ENCODE measurements around the gene PXMP4.
"Not testable (repeated sequence)": the region's sequence is repeated elsewhere in the genome, so short reads cannot be mapped to it uniquely, and the experiment has no call there.

The PXMP4 gene

GRCh38 chr20:33719989-33720709, at the start of gene PXMP4:
PXMP4 (minus strand) TSS chr20:33720310; CDS start chr20:33720207, 103 bp downstream.
- DNase-seq = peak; percentile 89 to 90

GRCh38 chr20:33769043-33769442, 48.9 kb upstream of the PXMP4 start:
- DNase-seq = no peak

GRCh38 chr20:33767777-33768138, 47.6 kb upstream of the PXMP4 start:
- no peak for DNase-seq

GRCh38 chr20:33766686-33767085, 46.6 kb upstream of the PXMP4 start:
- DNase-seq = no peak

- DNase-seq = no peak
These were observed 45.5 kb upstream of the PXMP4 start for GRCh38 chr20:33765592-33765991.

GRCh38 chr20:33765099-33765498, 45.0 kb upstream of the PXMP4 start:
- DNase-seq = no peak

- DNase-seq = no peak
These were observed 41.7 kb upstream of the PXMP4 start for GRCh38 chr20:33761698-33762250.

- no peak for DNase-seq
These were observed 37.3 kb upstream of the PXMP4 start for GRCh38 chr20:33757458-33757857.

- no peak for DNase-seq
These were observed 36.9 kb upstream of the PXMP4 start for GRCh38 chr20:33757046-33757445.

- not testable (repeated sequence) for DNase-seq
These were observed 35.9 kb upstream of the PXMP4 start for GRCh38 chr20:33755936-33756490.

- DNase-seq = no peak
These were observed 33.7 kb upstream of the PXMP4 start for GRCh38 chr20:33753763-33754162.

GRCh38 chr20:33753143-33753542, 33.0 kb upstream of the PXMP4 start:
- DNase-seq = no peak

- no peak for DNase-seq
These were observed 31.7 kb upstream of the PXMP4 start for GRCh38 chr20:33751775-33752174.

GRCh38 chr20:33746325-33746998, 26.4 kb upstream of the PXMP4 start:
- DNase-seq = no peak

- no peak for DNase-seq
These were observed 24.8 kb upstream of the PXMP4 start for GRCh38 chr20:33744773-33745385.

GRCh38 chr20:33744181-33744580, 24.1 kb upstream of the PXMP4 start:
- DNase-seq = no peak

GRCh38 chr20:33740189-33740588, 20.1 kb upstream of the PXMP4 start:
- no peak for DNase-seq

- DNase-seq = no peak
These were observed 19.4 kb upstream of the PXMP4 start for GRCh38 chr20:33739493-33739892.

GRCh38 chr20:33736962-33737361, 16.9 kb upstream of the PXMP4 start:
- DNase-seq = no peak

- DNase-seq = no peak
These were observed 13.8 kb upstream of the PXMP4 start for GRCh38 chr20:33733654-33734576.

GRCh38 chr20:33732166-33732970, 12.3 kb upstream of the PXMP4 start:
- DNase-seq = peak; percentile 81 to 87

Data from activated T-cell treated with anti-CD3 and anti-CD28 coated beads, Interleukin-2, amount 50 U/mL, for 48 hours (primary cell).